G401.6 (cell line): ENCODE data around the gene ERO1A.
"Not testable (repeated sequence)": the region's sequence is repeated elsewhere in the genome, so short reads cannot be mapped to it uniquely, and the experiment has no call there.

ENCODE experiments used
- FAIRE-seq: peaks from 2 replicates; lab custom pipeline; 2012; peaks lifted over from hg19 to GRCh38; lab: Jason Lieb, UNC

The ERO1A gene

GRCh38 chr14:52695481-52696091, at the start of gene ERO1A:
ERO1A (minus strand) TSS chr14:52695558; CDS start chr14:52695481, 77 bp downstream.
- no peak for FAIRE-seq

DNA sequence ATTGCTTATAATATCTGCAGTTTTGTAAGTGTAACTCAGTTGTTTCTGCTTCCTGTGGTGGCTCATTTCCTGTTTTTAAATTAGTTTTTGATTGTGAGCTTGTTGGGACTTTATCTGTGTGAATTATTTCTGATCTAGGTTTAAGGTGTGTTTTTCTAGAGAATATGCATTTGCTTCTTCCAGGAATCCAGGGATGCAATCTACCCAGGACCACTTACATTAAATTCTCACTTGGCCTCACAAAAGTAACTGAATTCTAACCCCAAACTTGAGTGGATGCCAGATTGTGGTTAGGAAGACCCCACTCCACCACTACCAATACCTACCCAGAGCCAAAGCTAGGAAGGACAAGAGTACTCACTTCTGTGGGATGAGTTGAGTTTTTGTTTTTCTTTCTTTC, 46.5 kb upstream of the ERO1A start:
- FAIRE-seq: no peak

- FAIRE-seq: peak; percentile 41
Observed at GRCh38 chr14:52740751-52741150, 45.4 kb upstream of the ERO1A start.

GRCh38 chr14:52738409-52738808, 43.1 kb upstream of the ERO1A start:
- no peak for FAIRE-seq

DNA sequence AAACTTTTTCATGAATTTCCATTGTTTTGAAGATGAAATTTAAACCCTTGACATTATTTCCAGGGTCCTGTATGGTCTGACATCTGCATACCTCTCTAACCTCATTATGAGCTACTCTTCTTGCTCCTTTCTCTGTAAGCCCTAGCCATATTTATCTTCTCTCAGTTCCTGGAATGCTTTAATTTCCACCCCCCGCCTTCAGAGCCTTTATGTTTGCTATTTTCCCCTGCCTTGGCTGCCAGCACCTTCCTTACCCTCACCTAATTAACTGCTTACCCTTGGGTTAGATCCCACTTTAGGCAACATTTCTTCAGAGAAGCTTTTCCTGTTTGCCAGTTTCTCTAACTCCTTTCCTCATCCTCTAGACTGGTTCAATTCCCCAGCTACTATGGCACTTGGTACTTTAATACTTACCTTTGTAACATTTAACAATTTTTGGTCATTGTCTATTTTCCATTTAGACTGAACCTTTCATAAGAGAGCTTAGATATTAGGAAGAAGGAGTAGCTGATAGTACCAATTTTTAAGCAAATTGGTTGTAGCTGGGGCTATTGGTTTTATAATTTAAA, 40.6 kb upstream of the ERO1A start:
- FAIRE-seq: no peak

DNA sequence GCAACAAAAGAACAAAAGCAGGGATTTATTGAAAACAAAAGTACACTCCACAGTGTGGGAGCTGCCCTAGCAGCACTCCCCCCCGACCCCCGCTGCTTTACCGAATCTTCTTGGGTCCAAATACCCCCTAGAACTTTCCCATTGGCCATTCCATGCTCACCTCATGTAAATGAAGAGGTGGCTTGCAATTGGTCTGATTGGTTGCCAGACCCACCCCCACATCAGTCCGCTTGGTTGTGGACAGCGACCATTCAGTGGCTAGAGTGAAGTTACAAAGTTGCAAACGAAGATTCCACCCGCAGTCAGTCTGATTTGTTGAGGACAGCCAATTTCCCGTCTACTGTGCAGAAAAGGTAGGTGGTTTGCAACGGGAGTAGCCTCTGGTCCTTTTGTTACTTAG, 38.5 kb upstream of the ERO1A start:
- no peak for FAIRE-seq

DNA sequence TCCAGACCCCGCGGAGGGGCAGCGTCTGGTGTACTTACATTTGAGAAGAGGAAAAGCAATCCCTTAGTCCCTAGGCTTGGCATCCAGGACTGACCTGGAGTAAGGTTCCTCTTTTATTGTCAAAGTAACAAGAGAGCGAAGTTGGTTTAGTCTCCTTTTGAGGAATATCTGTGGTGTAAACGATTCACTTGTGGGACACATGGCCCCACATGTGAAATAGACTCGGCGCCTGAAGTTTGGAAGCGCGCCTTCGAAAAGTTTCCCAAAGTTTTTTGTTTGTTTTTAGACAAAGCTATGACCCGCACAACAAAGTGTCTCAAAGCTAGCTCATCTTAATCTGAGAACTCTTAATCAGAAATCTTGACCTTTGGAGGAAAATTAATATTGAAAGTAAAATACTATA, 35.4 kb upstream of the ERO1A start:
- no peak for FAIRE-seq

DNA sequence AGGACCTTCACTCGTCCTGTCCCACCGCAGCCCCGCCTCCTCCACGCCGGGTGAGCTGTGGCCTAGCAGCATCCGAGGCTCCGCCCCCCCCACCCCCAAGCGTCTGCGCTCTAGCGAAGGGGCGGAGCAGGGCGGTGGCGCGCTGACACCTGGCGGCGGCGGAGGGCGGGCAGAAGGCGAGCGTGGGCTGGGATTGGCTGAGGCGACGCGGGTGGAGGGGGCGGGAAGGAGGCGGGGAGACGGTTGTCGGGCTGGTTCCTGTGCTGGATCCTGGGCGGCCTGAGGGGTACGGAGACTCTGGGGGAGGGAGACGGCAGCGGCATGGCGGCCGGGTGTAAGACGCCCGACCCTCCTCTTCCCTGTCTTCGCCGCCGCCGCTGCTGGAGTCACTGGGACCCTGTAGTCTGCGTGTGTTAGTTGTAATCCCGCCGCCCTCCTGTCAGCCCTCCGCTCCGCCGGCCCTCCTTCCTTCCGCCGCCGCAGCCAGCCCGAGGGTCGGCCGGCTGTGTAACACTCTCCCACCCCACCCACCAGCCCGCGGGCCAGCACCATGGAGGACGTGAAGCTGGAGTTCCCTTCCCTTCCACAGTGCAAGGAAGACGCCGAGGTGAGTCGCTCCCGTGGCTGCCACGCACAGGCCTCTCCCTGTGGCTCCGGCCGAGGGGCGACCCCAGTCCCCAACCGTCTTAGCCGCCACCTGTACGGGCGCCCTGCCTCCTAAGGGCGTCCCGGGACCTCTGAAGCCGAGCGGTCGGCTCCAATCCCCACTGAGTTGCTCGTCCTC, 34.8 kb upstream of the ERO1A start, which contains the start of gene STYX:
Gene STYX, plus strand, starts transcription at position 242 of the 784 bp plus-strand sequence. Its CDS starts 309 bp downstream, at position 551.
- no peak for FAIRE-seq

DNA sequence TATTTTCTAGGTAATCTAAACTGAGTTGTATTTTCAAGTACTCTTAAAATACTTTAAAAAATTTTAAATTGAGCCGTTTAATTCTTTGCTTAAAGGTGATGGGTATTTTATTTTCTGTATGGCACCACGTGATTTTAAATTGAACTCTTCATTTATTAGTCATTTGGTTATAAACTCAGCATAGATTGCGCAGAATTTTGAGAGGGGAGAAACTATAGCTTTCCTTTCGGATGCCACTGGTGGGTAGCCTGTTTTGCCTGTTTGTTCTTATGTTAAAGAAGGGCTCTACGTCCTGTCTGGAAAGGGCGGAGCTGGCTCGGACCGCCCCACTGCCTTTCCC, 34.2 kb upstream of the ERO1A start:
- FAIRE-seq: peak; percentile 98

DNA sequence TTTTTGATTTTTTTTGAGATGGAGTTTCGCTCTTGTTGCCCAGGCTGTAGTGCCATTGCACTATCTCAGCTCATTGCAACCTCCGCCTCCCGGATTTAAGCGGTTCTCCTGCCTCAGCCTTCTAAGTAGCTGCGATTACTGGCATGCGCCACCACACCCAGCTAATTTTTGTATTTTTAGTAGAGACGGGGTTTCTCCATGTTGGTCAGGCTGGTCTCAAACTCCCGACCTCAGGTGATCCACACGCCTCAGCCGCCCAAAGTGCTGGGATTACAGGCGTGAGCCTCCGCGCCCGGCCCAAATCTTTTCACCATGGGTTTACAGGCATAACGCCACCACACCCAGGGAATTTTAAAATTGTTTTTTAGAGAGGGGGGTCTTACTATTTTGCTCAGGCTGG, 33.7 kb upstream of the ERO1A start:
- FAIRE-seq: not testable (repeated sequence)

DNA sequence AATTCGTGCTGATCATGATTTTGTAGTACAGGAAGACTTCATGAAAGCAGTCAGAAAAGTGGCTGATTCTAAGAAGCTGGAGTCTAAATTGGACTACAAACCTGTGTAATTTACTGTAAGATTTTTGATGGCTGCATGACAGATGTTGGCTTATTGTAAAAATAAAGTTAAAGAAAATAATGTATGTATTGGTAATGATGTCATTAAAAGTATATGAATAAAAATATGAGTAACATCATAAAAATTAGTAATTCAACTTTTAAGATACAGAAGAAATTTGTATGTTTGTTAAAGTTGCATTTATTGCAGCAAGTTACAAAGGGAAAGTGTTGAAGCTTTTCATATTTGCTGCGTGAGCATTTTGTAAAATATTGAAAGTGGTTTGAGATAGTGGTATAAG, 32.2 kb upstream of the ERO1A start:
- peak; percentile 87 for FAIRE-seq

DNA sequence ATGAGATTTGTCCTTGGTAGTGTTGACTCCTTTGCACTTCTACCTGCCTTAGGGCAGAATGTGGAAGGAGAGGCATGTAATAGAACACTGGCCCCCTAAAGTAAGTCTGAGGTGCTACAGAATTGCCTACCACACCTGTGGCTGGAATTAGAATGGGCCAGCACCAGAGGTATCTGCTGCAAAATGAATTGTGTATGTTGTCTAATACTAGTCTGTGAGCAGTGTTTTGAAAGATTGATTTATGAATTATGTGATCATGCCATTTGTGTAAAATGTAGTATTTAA, 28.9 kb upstream of the ERO1A start:
- no peak for FAIRE-seq

GRCh38 chr14:52723514-52724359, 28.4 kb upstream of the ERO1A start:
- no peak for FAIRE-seq

DNA sequence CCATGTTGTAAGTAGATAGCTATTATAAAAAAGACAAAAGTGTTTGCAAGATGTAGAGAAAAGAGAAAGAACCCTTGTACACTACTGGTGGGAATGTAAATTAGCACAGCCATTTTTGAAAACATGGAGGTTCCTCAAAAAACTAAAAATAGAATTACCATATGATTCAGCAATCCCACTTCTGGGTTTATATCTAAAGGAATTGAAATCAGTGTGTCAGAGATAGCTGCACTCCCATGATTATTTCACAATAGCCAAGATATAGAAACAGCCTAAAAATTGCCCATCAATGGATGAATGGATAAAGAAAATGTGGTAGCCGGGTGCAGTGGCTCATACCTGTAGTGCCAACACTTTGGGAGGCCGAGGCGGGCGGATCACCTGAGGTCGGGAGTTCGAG, 20.8 kb upstream of the ERO1A start:
- no peak for FAIRE-seq

GRCh38 chr14:52711666-52712065, 16.3 kb upstream of the ERO1A start:
- no peak for FAIRE-seq

GRCh38 chr14:52706724-52707706, 11.7 kb upstream of the ERO1A start, which contains the start of gene PSMC6:
PSMC6 (plus strand) TSS chr14:52707200; CDS start chr14:52707220, 20 bp downstream.
- peak; percentile 92 for FAIRE-seq

- FAIRE-seq: no peak
Observed at GRCh38 chr14:52706286-52706685, 10.9 kb upstream of the ERO1A start.

DNA sequence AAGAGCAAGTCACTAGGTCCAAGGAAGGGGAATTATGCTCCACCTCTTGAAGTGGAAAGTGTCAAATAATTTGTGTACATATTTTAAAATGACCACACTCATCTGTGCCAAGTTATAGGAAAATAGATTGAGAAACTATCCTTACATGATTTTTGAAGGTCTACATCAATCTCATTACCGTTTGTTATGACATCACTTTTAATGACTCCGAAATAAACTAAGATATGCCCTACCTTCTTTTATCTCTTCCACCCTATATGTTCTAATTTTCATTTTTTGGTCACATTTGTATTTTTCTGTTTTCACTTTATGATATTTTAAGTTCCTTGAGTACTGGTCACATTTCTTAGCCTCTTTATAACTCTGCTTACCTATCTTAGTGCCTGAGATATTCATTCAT, 8.3 kb upstream of the ERO1A start:
- FAIRE-seq: no peak

- no peak for FAIRE-seq
Observed at GRCh38 chr14:52703225-52703624, 7.9 kb upstream of the ERO1A start.

- no peak for FAIRE-seq
Observed at GRCh38 chr14:52701223-52701622, 5.9 kb upstream of the ERO1A start.

- no peak for FAIRE-seq
Observed at GRCh38 chr14:52700701-52701172, 5.4 kb upstream of the ERO1A start.
